HEK293 (cell line): ENCODE results near the gene RPS25.
A peak's percentile ranks its signal among the peaks of the same experiment; 100 is the strongest.

Source experiments
- HOXD13 ChIP-seq: sonication (generic); formaldehyde crosslinking; IDR thresholded peaks from 2 replicates; pipeline ENCODE4 v1.8.0; 2022; ENCODE audit warnings: missing genetic modification reagents, borderline replicate concordance
- IKZF3 ChIP-seq: fragments of 450-650 bp; IDR thresholded peaks from 2 replicates; pipeline ENCODE4 v1.5.0; 2018; ENCODE audit warnings: missing biosample characterization, mild to moderate bottlenecking, missing genetic modification characterization, moderate library complexity
- KLF10 ChIP-seq: fragments of 450-650 bp; IDR thresholded peaks from 2 replicates; pipeline ENCODE4 v1.5.1; 2018; ENCODE audit warnings: missing biosample characterization, mild to moderate bottlenecking, missing genetic modification characterization
- KLF8 ChIP-seq: fragments of 450-650 bp; formaldehyde crosslinking; IDR thresholded peaks from 2 replicates; pipeline ENCODE4 v1.5.1; 2016; ENCODE audit warnings: missing biosample characterization, missing genetic modification characterization
- KLF9 ChIP-seq: fragments of 450-650 bp; formaldehyde crosslinking; IDR thresholded peaks from 2 replicates; pipeline ENCODE4 v1.5.1; 2016; ENCODE audit warnings: missing biosample characterization, missing genetic modification characterization, low read depth
- YY1 ChIP-seq: fragments of 450-650 bp; formaldehyde crosslinking; IDR thresholded peaks from 2 replicates; pipeline ENCODE4 v1.5.1; 2018; ENCODE audit warnings: missing biosample characterization, missing genetic modification characterization
- ZBTB17 ChIP-seq: fragments of 450-650 bp; formaldehyde crosslinking; IDR thresholded peaks from 2 replicates; pipeline ENCODE4 v1.5.1; 2016; ENCODE audit warnings: missing biosample characterization, missing genetic modification characterization
- ZFHX2 ChIP-seq: fragments of 450-650 bp; formaldehyde crosslinking; conservative IDR thresholded peaks from 2 replicates; pipeline ENCODE4 v1.5.1; 2016; ENCODE audit warnings: missing biosample characterization, missing genetic modification characterization
- ZFP69B ChIP-seq: fragments of 450-650 bp; formaldehyde crosslinking; IDR thresholded peaks from 2 replicates; pipeline ENCODE4 v1.5.1; 2016; ENCODE audit warnings: missing biosample characterization, missing genetic modification characterization
- ZNF155 ChIP-seq: fragments of 450-650 bp; formaldehyde crosslinking; IDR thresholded peaks from 2 replicates; pipeline ENCODE4 v1.5.1; 2016; ENCODE audit warnings: missing biosample characterization, missing genetic modification characterization
- ZNF19 ChIP-seq: fragments of 450-650 bp; formaldehyde crosslinking; IDR thresholded peaks from 2 replicates; pipeline ENCODE4; 2016; ENCODE audit warnings: missing biosample characterization, missing genetic modification characterization, low read depth
- ZNF23 ChIP-seq: fragments of 450-650 bp; formaldehyde crosslinking; IDR thresholded peaks from 2 replicates; pipeline ENCODE4 v1.5.1; 2016; ENCODE audit warnings: missing biosample characterization, missing genetic modification characterization, borderline replicate concordance
- ZNF416 ChIP-seq: fragments of 450-650 bp; formaldehyde crosslinking; IDR thresholded peaks from 2 replicates; pipeline ENCODE4 v1.5.1; 2016; ENCODE audit warnings: missing biosample characterization, missing genetic modification characterization
- ZNF473 ChIP-seq: fragments of 450-650 bp; formaldehyde crosslinking; IDR thresholded peaks from 2 replicates; pipeline ENCODE4 v1.5.1; 2017; ENCODE audit warnings: missing biosample characterization, missing genetic modification characterization
- ZNF555 ChIP-seq: fragments of 450-650 bp; formaldehyde crosslinking; conservative IDR thresholded peaks from 2 replicates; pipeline ENCODE4 v1.5.1; 2017; ENCODE audit warnings: missing biosample characterization, mild to moderate bottlenecking, missing genetic modification characterization, inconsistent platforms
- ZNF626 ChIP-seq: fragments of 450-650 bp; sonication (Bioruptor Pico); formaldehyde crosslinking; IDR thresholded peaks from 2 replicates; pipeline ENCODE4 v1.5.1; 2018; ENCODE audit warnings: missing biosample characterization, missing genetic modification characterization, inconsistent platforms
- ZNF791 ChIP-seq: fragments of 450-650 bp; formaldehyde crosslinking; IDR thresholded peaks from 2 replicates; pipeline ENCODE4 v1.5.1; 2016; ENCODE audit warnings: missing biosample characterization, missing genetic modification characterization
- ZNF792 ChIP-seq: fragments of 450-650 bp; formaldehyde crosslinking; IDR thresholded peaks from 2 replicates; pipeline ENCODE4 v1.5.1; 2016; ENCODE audit warnings: missing biosample characterization, missing genetic modification characterization
- ZXDB ChIP-seq: fragments of 450-650 bp; formaldehyde crosslinking; IDR thresholded peaks from 2 replicates; pipeline ENCODE4 v1.5.1; 2016; ENCODE audit warnings: missing biosample characterization, missing genetic modification characterization
- TF ChIP-seq, protein P1 (sequence below): fragments of 450-650 bp; formaldehyde crosslinking; IDR thresholded peaks from 2 replicates; pipeline ENCODE4 v1.5.1; 2017; ENCODE audit warnings: missing biosample characterization, missing genetic modification characterization
- TF ChIP-seq, protein P2 (sequence below): fragments of 450-650 bp; formaldehyde crosslinking; IDR thresholded peaks from 2 replicates; pipeline ENCODE4 v1.5.1; 2016; ENCODE audit warnings: missing biosample characterization, missing genetic modification characterization
- TF ChIP-seq, protein P3 (sequence below): fragments of 450-650 bp; formaldehyde crosslinking; IDR thresholded peaks from 2 replicates; pipeline ENCODE4; 2016; ENCODE audit warnings: missing biosample characterization, missing genetic modification characterization
- TF ChIP-seq, protein P4 (sequence below): fragments of 450-650 bp; formaldehyde crosslinking; IDR thresholded peaks from 2 replicates; pipeline ENCODE4 v1.5.1; 2016; ENCODE audit warnings: missing biosample characterization, missing genetic modification characterization, low read depth
- TF ChIP-seq, protein P5 (sequence below): fragments of 450-650 bp; formaldehyde crosslinking; IDR thresholded peaks from 2 replicates; pipeline ENCODE4 v1.5.1; 2016; ENCODE audit warnings: missing biosample characterization, missing genetic modification characterization
- TF ChIP-seq, protein P6 (sequence below): fragments of 450-650 bp; formaldehyde crosslinking; IDR thresholded peaks from 2 replicates; pipeline ENCODE4 v1.5.1; 2017; ENCODE audit warnings: missing biosample characterization, missing genetic modification characterization
- TF ChIP-seq, protein P7 (sequence below): fragments of 450-650 bp; formaldehyde crosslinking; IDR thresholded peaks from 2 replicates; pipeline ENCODE4 v1.5.1; 2016; ENCODE audit warnings: missing biosample characterization, missing genetic modification characterization
- TF ChIP-seq, protein P8 (sequence below): fragments of 450-650 bp; formaldehyde crosslinking; optimal IDR thresholded peaks from 2 replicates; pipeline ENCODE3; 2016; ENCODE audit warnings: missing biosample characterization, mild to moderate bottlenecking, missing genetic modification characterization

The RPS25 gene

DNA sequence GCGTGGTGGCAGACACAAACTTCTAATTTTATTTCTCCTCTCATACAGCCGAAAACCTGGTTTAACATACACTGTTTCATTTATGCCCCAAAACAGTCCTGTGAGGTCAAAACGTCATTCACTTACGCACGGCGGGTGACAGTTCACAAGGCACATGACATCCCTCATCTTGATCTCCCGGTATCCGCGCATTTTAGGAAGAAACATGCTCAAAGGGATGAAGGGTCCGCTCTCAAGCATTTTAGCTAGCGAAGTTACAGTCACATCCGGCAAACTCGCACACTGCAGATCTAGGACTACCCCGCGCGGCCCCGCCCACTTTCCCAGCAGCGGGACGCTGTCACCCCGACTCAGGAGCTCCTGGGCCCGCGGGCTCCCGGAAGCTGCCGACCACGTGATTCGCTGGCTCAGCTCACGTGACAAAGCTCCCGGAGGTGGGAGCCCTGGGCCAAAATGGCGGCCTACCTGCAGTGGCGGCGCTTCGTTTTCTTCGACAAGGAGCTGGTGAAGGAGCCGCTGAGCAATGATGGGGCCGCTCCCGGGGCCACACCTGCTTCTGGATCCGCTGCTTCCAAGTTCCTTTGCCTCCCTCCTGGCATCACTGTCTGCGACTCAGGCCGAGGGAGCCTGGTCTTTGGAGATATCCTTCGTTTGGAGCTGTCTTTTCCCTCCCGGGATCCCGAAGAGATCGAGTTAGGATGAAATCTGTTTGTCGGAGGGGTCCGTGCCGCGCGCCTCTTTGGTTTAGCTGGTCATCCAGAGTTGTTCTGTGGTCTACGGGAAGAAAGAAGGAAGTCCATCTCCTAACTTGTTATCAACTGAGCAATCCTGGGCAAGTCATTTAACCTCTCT is 49.5 kb upstream of the RPS25 start, which contains the start of gene VPS11 (continued):
- 0 out of 2 replicates have a peak, but pooled peaks have one; percentile 24 for TF ChIP-seq ZFHX2
- no peak for TF ChIP-seq ZNF19 (tag by site-specific recombination)
- TF ChIP-seq, protein P1, sequence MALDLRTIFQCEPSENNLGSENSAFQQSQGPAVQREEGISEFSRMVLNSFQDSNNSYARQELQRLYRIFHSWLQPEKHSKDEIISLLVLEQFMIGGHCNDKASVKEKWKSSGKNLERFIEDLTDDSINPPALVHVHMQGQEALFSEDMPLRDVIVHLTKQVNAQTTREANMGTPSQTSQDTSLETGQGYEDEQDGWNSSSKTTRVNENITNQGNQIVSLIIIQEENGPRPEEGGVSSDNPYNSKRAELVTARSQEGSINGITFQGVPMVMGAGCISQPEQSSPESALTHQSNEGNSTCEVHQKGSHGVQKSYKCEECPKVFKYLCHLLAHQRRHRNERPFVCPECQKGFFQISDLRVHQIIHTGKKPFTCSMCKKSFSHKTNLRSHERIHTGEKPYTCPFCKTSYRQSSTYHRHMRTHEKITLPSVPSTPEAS (tag by site-specific recombination) = no peak
- TF ChIP-seq ZFP69B (tag by site-specific recombination) = peak; percentile 19; the same call in 1 of the 2 replicates
- TF ChIP-seq KLF10 = peak; percentile 69; the same call in 1 of the 2 replicates
- TF ChIP-seq ZNF473 (tag by site-specific recombination) = no peak
- TF ChIP-seq ZBTB17 (tag by site-specific recombination) = peak; percentile 83
- TF ChIP-seq ZXDB (tag by site-specific recombination) = peak; percentile 78
- no peak for TF ChIP-seq ZNF626 (tag by site-specific recombination)
- TF ChIP-seq ZNF155 (tag by site-specific recombination) = no peak
- TF ChIP-seq, protein P2, sequence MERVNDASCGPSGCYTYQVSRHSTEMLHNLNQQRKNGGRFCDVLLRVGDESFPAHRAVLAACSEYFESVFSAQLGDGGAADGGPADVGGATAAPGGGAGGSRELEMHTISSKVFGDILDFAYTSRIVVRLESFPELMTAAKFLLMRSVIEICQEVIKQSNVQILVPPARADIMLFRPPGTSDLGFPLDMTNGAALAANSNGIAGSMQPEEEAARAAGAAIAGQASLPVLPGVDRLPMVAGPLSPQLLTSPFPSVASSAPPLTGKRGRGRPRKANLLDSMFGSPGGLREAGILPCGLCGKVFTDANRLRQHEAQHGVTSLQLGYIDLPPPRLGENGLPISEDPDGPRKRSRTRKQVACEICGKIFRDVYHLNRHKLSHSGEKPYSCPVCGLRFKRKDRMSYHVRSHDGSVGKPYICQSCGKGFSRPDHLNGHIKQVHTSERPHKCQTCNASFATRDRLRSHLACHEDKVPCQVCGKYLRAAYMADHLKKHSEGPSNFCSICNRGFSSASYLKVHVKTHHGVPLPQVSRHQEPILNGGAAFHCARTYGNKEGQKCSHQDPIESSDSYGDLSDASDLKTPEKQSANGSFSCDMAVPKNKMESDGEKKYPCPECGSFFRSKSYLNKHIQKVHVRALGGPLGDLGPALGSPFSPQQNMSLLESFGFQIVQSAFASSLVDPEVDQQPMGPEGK (tag by site-specific recombination) = peak; percentile 31; the same call in 1 of the 2 replicates
- TF ChIP-seq, protein P3, sequence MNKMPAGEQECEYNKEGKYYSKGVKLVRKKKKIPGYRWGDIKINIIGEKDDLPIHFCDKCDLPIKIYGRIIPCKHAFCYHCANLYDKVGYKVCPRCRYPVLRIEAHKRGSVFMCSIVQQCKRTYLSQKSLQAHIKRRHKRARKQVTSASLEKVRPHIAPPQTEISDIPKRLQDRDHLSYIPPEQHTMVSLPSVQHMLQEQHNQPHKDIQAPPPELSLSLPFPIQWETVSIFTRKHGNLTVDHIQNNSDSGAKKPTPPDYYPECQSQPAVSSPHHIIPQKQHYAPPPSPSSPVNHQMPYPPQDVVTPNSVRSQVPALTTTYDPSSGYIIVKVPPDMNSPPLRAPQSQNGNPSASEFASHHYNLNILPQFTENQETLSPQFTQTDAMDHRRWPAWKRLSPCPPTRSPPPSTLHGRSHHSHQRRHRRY (tag by site-specific recombination) = no peak
- TF ChIP-seq, protein P4, sequence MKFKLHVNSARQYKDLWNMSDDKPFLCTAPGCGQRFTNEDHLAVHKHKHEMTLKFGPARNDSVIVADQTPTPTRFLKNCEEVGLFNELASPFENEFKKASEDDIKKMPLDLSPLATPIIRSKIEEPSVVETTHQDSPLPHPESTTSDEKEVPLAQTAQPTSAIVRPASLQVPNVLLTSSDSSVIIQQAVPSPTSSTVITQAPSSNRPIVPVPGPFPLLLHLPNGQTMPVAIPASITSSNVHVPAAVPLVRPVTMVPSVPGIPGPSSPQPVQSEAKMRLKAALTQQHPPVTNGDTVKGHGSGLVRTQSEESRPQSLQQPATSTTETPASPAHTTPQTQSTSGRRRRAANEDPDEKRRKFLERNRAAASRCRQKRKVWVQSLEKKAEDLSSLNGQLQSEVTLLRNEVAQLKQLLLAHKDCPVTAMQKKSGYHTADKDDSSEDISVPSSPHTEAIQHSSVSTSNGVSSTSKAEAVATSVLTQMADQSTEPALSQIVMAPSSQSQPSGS (tag by site-specific recombination) = no peak
- TF ChIP-seq, protein P5, sequence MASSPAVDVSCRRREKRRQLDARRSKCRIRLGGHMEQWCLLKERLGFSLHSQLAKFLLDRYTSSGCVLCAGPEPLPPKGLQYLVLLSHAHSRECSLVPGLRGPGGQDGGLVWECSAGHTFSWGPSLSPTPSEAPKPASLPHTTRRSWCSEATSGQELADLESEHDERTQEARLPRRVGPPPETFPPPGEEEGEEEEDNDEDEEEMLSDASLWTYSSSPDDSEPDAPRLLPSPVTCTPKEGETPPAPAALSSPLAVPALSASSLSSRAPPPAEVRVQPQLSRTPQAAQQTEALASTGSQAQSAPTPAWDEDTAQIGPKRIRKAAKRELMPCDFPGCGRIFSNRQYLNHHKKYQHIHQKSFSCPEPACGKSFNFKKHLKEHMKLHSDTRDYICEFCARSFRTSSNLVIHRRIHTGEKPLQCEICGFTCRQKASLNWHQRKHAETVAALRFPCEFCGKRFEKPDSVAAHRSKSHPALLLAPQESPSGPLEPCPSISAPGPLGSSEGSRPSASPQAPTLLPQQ (tag by site-specific recombination) = peak; percentile 49; the same call in 1 of the 2 replicates
- TF ChIP-seq ZNF23 = no peak
- no peak for TF ChIP-seq ZNF792 (tag by site-specific recombination)
- TF ChIP-seq KLF8 (tag by site-specific recombination) = 0 out of 2 replicates have a peak, but pooled peaks have one; percentile 40
- TF ChIP-seq IKZF3 (tag by site-specific recombination) = peak; percentile 59; the same call in 1 of the 2 replicates
- TF ChIP-seq, protein P6, sequence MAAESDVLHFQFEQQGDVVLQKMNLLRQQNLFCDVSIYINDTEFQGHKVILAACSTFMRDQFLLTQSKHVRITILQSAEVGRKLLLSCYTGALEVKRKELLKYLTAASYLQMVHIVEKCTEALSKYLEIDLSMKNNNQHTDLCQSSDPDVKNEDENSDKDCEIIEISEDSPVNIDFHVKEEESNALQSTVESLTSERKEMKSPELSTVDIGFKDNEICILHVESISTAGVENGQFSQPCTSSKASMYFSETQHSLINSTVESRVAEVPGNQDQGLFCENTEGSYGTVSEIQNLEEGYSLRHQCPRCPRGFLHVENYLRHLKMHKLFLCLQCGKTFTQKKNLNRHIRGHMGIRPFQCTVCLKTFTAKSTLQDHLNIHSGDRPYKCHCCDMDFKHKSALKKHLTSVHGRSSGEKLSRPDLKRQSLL (tag by site-specific recombination) = peak; percentile 44; the same call in 1 of the 2 replicates
- TF ChIP-seq ZNF416 = no peak
- no peak for TF ChIP-seq ZNF555 (tag by site-specific recombination)
- peak; percentile 94 for TF ChIP-seq KLF9
- TF ChIP-seq HOXD13 (CRISPR knock-in tag) = no peak
- peak; percentile 88 for TF ChIP-seq YY1
- TF ChIP-seq, protein P7, sequence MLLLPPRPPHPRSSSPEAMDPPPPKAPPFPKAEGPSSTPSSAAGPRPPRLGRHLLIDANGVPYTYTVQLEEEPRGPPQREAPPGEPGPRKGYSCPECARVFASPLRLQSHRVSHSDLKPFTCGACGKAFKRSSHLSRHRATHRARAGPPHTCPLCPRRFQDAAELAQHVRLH (tag by site-specific recombination) = 0 out of 2 replicates have a peak, but pooled peaks have one; percentile 48
- TF ChIP-seq, protein P8, sequence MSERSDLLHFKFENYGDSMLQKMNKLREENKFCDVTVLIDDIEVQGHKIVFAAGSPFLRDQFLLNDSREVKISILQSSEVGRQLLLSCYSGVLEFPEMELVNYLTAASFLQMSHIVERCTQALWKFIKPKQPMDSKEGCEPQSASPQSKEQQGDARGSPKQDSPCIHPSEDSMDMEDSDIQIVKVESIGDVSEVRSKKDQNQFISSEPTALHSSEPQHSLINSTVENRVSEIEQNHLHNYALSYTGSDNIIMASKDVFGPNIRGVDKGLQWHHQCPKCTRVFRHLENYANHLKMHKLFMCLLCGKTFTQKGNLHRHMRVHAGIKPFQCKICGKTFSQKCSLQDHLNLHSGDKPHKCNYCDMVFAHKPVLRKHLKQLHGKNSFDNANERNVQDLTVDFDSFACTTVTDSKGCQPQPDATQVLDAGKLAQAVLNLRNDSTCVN (tag by site-specific recombination) = peak; percentile 63
- no peak for TF ChIP-seq ZNF791 (tag by site-specific recombination)
